ENCODE data around the gene ARL14EPL.

DNA sequence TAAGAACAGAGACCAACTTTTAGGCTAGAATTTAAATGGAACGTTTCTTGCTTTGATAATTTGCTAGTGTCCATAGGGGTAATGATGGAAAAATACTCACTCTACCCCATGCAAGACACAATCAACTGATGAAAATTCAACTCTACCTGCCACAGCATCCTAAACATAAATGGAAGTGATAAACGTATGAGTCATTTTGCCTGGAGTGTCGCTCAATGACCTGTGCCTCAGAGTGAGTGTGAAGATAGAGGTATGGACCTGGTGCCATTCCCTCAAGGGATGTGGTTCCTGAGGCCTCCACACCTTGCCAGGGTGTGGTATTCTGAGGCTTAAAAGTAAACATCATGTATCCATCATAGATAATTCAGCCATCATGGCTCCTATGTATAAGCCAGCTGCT is 14.0 kb downstream of the ARL14EPL start:
- TF ChIP-seq, protein P1, sequence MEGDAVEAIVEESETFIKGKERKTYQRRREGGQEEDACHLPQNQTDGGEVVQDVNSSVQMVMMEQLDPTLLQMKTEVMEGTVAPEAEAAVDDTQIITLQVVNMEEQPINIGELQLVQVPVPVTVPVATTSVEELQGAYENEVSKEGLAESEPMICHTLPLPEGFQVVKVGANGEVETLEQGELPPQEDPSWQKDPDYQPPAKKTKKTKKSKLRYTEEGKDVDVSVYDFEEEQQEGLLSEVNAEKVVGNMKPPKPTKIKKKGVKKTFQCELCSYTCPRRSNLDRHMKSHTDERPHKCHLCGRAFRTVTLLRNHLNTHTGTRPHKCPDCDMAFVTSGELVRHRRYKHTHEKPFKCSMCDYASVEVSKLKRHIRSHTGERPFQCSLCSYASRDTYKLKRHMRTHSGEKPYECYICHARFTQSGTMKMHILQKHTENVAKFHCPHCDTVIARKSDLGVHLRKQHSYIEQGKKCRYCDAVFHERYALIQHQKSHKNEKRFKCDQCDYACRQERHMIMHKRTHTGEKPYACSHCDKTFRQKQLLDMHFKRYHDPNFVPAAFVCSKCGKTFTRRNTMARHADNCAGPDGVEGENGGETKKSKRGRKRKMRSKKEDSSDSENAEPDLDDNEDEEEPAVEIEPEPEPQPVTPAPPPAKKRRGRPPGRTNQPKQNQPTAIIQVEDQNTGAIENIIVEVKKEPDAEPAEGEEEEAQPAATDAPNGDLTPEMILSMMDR (IDR thresholded peaks at IDR 0.05), result no peak
- TF ChIP-seq POLR2A (IDR thresholded peaks at IDR 0.05), result no peak

Measured in heart left ventricle (tissue), 13 donors.